Stimulated activated CD8-positive, alpha-beta memory T cell treated with anti-CD3 and anti-CD28 coated beads, Interleukin-15, amount 100 ng/mL, for 4 hours (primary cell): Measurements from ENCODE around the gene ITFG1.
"Not testable (repeated sequence)": the region's sequence is repeated elsewhere in the genome, so short reads cannot be mapped to it uniquely, and the experiment has no call there.

Experiments
- DNase-seq, 2 donors: peaks; one replicate each; pipeline ENCODE4 v3.0.0-alpha.2; 2020; ENCODE audit warnings: low read depth in 2 of 2

The ITFG1 gene

DNA sequence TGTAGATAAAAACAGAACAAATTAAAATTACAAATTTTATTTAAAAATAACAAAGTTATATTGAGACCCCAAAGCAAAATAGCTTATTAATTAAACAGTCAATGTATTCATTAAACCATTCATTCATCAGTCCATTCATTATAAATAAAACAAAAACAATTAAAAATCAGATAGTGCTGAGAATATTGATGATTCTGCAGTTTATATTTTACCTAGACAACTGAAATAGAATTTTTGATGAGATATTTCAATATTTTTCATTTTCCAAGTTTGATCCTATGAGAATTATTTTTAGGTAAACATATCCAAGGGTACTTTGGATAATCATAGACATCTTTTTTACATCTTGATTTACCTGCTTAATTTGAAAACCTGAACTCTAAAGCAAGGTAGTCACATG is 301.9 kb downstream of the ITFG1 start:
- DNase-seq: no peak

- no peak for DNase-seq
Measured at GRCh38 chr16:47156680-47157215, 304.1 kb downstream of the ITFG1 start.

- not testable (repeated sequence) for DNase-seq
Measured at GRCh38 chr16:47152501-47152900, 308.4 kb downstream of the ITFG1 start.

DNA sequence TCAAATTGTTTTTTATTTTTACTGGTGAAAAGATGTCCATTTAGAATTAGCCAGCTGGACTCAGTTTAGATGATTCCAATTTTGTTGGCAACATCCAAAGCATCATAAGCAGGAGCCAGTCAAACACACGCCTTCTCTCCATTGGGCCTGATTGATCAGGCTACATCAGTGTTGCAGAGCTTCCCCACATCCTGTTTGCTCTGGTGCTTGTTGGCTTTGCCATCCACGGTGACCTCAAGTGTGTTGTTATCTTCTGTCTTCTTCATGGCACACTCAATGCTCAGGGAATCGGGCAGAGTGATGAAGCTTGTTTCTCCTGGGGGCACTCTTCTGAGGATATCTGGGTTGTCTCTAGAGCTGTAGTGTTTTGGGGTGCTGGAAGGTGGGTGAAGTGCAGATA is 310.8 kb downstream of the ITFG1 start:
- no peak for DNase-seq

DNA sequence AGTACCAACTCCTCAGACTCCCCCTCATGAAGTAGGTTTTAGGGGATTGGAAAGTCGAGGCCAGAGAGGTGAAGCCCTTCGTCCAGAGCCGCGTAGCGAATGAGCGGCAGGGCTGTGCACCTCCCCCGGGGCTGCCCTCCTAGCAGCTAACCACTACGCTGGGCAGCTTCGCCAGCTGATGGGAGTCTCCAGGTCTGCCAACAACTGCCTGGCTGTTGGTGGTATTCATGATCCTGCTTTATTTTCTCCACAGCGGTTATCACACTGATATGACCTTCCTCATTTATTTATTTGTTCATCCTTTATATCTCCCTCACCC is 316.3 kb downstream of the ITFG1 start:
- DNase-seq: no peak

GRCh38 chr16:47143677-47144558 is 316.9 kb downstream of the ITFG1 start, which contains the start of gene NETO2:
Gene NETO2, minus strand, starts transcription at chr16:47143945. Its CDS starts 333 bp downstream, at chr16:47143612.
- DNase-seq: peak in 1 of 2 donors; percentile 39

GRCh38 chr16:47142821-47143676 is 317.8 kb downstream of the ITFG1 start:
- DNase-seq: peak in 1 of 2 donors; percentile 35

DNA sequence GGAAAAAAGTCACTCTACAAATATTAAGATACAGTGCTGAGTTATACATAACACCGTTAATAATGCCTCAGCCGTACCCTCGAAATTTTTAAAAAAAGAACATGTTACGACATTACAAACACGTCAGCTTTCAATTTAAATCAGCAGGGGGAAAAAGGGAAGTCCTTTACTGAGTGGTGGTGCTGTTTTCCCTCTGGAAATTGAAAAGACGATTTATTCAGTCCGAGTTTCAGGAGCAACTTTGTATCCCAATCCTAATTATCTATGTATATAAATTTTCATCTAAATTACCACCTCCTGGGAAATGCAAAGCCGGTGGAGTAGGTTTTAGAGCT is 318.4 kb downstream of the ITFG1 start:
- DNase-seq: no peak

- DNase-seq: peak; percentile 53 to 68
Measured at GRCh38 chr16:47141773-47142485, 318.9 kb downstream of the ITFG1 start.

DNA sequence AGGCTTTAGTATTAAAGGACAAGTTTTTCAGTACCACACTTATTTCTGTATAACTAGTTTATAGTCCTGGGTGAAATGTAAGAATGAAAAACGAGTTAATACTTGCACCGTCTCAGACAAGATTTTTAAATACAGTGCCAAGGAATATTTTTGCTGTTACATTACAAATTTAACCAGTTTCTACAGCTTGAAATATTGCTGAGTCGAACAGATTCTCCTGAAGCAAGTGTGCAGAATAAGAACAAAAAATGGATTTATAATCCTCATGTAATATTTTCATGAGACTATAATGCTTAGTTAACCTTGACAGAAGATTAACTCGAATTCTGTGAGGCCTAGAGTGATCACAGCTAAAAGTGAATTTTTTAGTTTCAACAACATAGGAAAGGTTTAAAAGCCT is 320.2 kb downstream of the ITFG1 start:
- DNase-seq: no peak

- no peak for DNase-seq
Measured at GRCh38 chr16:47139561-47140185, 321.2 kb downstream of the ITFG1 start.

GRCh38 chr16:47137925-47138324 is 322.9 kb downstream of the ITFG1 start:
- DNase-seq: not testable (repeated sequence)

DNA sequence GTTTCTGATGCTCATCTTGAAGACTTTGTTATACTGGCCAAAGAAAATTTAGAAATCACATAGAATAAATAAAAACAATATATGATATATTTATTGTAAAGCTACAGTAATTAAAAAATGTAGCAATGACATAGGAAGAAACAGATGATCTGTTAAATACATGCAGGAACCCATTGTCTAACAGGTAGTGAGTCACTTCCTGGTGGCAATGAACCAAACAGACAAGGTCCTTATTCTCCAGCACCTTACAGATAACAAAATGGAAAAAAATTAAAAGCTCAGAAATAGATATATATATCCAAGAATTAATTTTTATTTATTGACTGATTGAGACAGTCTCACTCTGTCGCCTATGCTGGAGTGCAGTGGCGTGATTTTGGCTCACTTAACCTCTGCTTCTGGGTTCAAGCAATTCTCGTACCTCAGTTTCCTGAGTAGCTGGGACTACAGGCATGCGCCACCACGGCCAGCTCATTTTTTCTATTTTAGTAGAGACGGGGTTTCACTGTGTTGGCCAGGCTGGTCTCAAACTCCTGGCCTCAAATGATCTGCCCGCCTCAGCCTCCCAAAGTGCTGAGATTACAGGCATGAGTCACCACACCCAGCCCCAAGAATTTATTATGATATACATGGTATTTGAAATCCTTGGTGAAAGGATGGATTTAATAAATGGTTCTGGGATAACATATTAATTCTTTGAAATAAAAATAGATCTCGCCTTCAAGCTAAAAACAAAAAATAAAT is 324.6 kb downstream of the ITFG1 start:
- DNase-seq: no peak

DNA sequence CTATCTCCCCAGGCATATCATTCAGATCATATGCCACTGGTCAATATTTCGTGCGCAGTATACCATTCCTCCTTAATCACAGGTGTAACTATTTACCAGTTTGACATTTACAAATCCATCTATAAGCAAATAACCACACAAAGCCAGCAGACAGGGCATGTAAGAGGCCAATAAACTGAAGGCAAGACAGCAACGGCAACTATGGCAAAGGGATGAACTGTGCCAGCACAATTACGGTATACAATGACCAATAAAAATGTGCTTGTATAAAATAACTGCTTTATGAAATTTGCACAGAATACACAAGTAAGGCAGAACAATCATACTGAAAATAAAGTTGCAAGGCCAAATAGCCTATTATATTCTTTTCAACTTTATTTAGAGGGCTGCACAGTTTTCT is 326.3 kb downstream of the ITFG1 start:
- no peak for DNase-seq

DNA sequence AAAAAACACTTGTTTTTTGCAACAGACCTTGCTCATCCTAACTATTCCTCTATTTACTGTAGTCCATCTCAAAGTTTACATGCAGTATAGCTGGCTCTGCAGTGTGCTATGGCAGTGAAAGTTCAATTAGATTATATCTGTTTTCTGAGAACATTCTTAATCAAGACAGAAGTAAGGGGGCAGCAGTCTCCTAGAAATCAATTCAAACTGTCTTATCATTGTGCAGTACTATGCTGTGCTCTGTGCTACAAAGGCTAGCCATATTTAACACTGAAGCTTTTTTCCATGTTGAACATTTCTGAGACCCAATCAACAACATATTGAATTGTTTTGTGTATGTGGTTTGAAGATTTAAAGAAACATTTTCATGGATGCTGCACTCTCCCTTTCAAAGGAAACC is 328.6 kb downstream of the ITFG1 start:
- no peak for DNase-seq

- DNase-seq: no peak
Measured at GRCh38 chr16:47129755-47130435, 331.0 kb downstream of the ITFG1 start.

DNA sequence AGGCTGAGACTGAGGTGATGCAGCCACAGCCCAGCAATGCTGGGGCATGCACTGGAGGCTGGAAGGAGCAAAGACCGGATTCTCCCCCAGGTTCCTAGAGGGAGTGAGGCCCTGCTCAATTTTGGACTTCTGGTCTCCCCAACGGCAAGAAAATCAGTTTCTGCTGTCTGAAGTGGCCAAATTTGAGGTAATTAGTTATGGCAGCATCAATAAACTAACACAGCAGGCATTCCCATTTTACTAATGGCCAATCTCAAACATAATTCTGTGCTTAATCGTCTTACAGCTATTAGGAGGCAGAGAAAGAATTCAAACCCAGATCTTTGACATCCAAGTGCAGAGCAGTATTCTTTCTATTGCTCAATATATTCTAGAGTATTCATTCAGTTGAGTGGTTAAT is 333.3 kb downstream of the ITFG1 start:
- DNase-seq: no peak

- DNase-seq: no peak
Measured at GRCh38 chr16:47125757-47126156, 335.1 kb downstream of the ITFG1 start.

DNA sequence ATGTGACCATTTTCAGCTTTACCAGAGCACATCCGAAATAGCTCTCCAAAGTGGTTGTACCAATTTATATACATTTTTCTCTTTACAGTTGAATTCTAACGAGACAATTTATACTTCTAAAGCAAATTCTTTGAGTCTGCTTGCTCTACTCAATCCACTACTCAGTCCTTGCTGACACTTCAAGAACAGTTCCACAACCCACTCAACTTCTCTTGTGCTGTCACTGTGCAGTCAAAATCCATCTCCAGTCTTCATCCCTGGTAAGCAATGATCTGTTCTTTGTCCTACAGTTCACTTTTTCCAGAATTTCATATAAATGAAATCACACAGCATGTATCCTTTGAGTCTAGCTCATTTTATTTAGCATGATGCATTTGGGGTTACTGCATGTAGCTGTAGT is 347.7 kb downstream of the ITFG1 start:
- DNase-seq: no peak

DNA sequence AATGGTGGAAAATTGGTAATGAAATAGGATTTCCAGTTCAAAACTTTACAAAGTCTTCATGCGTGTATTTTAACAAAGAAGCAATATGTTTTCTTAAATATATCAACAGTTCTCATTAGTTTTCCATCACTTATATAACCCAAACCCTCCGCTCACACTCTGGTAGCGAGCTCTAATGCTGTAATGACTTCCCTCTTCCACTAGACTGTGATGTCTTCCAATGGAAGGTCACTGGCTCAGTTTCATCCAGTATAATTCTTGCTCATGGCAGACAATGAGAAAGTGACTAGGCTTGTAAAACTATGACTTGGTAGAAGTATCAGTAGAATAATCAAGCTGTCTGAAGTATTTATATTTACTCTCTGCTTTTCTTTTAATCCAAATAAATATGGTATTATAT is 349.9 kb downstream of the ITFG1 start:
- no peak for DNase-seq
